Smooth muscle cell (in vitro differentiated cells): ENCODE measurements around the gene MAML2. TPM values are rescaled to one million over a fixed set of nuclear protein-coding genes. Genes with fewer than 3 reads are reported as not detected.
A peak's percentile ranks its signal among the peaks of the same experiment; 100 is the strongest.

Experiments used
- DNase-seq: peaks from one replicate; lab custom pipeline; 2025; ENCODE audit not compliant: unreplicated experiment; lab: John Stamatoyannopoulos, UW
- H2AFZ ChIP-seq: fragments of 200-600 bp; sonication (generic); 2 replicates; pipeline ENCODE4 v1.6.0; 2016; ENCODE audit warnings: antibody characterized with exemption, low read depth, mild to moderate bottlenecking
- H3F3A ChIP-seq: fragments of 200-600 bp; sonication (generic); 2 replicates; pipeline ENCODE4 v1.6.0; 2017; ENCODE audit warnings: antibody characterized with exemption, low read depth
- H3K27ac ChIP-seq: fragments of 200-600 bp; sonication (generic); 2 replicates; pipeline ENCODE4 v1.5.1; 2016; ENCODE audit warnings: low read depth, mild to moderate bottlenecking
- H3K27me3 ChIP-seq: fragments of 200-600 bp; sonication (generic); 2 replicates; pipeline ENCODE4 v1.6.1; 2016; ENCODE audit warnings: low read depth, mild to moderate bottlenecking
- H3K36me3 ChIP-seq: fragments of 200-600 bp; sonication (generic); 2 replicates; pipeline ENCODE4 v1.5.1; 2016; ENCODE audit warnings: low read depth
- H3K4me1 ChIP-seq: fragments of 200-600 bp; sonication (generic); 2 replicates; pipeline ENCODE4 v1.5.1; 2016; ENCODE audit warnings: low read depth
- H3K4me2 ChIP-seq: fragments of 200-600 bp; sonication (generic); 2 replicates; pipeline ENCODE4 v1.6.0; 2016; ENCODE audit warnings: mild to moderate bottlenecking
- H3K4me3 ChIP-seq: fragments of 200-600 bp; sonication (generic); 2 replicates; pipeline ENCODE4 v1.5.1; 2016; ENCODE audit warnings: mild to moderate bottlenecking
- H3K79me2 ChIP-seq: fragments of 200-600 bp; sonication (generic); 2 replicates; pipeline ENCODE4 v1.6.0; 2016; ENCODE audit warnings: low read depth, mild to moderate bottlenecking
- H3K9ac ChIP-seq: fragments of 200-600 bp; sonication (generic); 2 replicates; pipeline ENCODE4 v1.6.0; 2016; ENCODE audit warnings: low read depth
- H3K9me3 ChIP-seq: fragments of 200-600 bp; sonication (generic); replicated peaks from 2 replicates; pipeline ENCODE4 v1.5.1; 2016; ENCODE audit warnings: low read depth
- H4K20me1 ChIP-seq: fragments of 200-600 bp; sonication (generic); 2 replicates; pipeline ENCODE4 v1.6.0; 2016; ENCODE audit warnings: low read depth
- WGBS: methylation state at CpG from one replicate; pipeline ENCODE4 v1.1.7; 2016; ENCODE audit warnings: low lambda C conversion rate; 5-methylcytosine and 5-hydroxymethylcytosine counted together
- polyA plus RNA-seq: library from polyadenylated mRNA; unstranded; fragments of >200 nt; fragmentation: Nextera tagmentation; extraction: Ambion mirVana; gene quantifications from 2 replicates; pipeline ENCODE4 v1.2.1, GENCODE V29; 2016
- total RNA-seq: library from RNA; depleted of rRNA; stranded (reverse); fragments of >200 nt; gene quantifications from 2 replicates; pipeline ENCODE4 v1.2.3, GENCODE V29; 2014
- TF ChIP-seq, protein P1 (sequence below): fragments of 200-600 bp; sonication (generic); IDR thresholded peaks from 2 replicates; pipeline ENCODE4 v1.5.1; 2017; ENCODE audit warnings: borderline replicate concordance, mild to moderate bottlenecking, antibody characterized with exemption; ENCODE audit not compliant: insufficient read depth, poor library complexity, severe bottlenecking

The MAML2 gene
- total and polyA plus RNA-seq, 2 experiments from 2014 or later, result 8.7 to 52.4 TPM

DNA sequence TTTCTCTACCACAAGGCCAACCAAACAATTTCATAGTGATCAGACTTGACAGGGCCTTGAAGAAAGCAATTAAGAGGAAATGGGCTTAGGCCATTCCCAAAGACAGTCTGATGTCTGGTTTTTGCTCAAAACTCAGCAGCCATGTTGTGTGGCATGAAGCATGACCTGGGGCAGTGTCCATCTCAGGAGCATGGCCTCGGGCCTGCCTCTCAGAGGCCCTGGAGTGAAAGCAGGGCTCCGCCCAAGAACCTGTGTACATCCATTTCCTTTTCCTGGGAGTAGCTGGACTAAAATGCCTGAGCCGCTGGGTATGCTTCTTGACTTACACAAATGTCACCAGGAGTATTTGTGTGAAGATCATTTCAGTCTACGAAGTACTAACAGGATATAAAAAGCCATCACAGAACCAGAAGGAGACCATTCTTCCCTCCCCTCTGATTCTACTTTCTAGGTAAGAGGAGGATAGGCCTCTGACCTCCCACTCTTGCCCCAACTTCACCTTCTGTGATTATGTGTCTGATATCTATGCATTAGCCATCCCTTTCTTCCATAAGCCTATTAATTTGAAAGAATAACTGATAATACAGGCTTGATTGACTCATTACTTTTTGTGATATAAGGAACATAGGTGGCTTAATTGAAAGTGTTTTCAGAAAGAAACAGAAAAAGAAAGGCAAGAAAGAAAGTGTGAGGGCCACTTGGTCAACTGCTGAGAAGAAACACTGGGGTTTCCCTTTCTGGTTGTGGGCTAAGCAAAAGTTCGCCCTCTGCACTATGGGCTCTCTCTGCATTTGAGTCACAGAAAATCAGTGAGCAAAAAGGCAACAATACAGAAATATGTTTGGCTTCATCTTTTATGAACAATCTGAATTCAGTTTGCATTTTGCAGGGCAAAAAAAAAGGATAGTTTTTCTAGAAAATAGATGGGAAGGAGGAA is 230.5 kb downstream of the MAML2 start:
- H3K27me3 ChIP-seq, result no peaks in the 10 kb centered on the region
- H3K79me2 ChIP-seq, result peaks cover 38% of the 10 kb centered on the region
- H3K9me3 ChIP-seq, result no peaks in the 10 kb centered on the region
- H3K4me1 ChIP-seq, result peaks cover 8% of the 10 kb centered on the region
- no peak overlapping the region for H2AFZ ChIP-seq
- no peak overlapping the region for H3K4me2 ChIP-seq
- peak overlapping the region; percentile 53 for H3K27ac ChIP-seq
- DNase-seq, result no peak
- 89% methylated on average over 5 of the region's 5 CpGs for WGBS
- TF ChIP-seq, protein P1, sequence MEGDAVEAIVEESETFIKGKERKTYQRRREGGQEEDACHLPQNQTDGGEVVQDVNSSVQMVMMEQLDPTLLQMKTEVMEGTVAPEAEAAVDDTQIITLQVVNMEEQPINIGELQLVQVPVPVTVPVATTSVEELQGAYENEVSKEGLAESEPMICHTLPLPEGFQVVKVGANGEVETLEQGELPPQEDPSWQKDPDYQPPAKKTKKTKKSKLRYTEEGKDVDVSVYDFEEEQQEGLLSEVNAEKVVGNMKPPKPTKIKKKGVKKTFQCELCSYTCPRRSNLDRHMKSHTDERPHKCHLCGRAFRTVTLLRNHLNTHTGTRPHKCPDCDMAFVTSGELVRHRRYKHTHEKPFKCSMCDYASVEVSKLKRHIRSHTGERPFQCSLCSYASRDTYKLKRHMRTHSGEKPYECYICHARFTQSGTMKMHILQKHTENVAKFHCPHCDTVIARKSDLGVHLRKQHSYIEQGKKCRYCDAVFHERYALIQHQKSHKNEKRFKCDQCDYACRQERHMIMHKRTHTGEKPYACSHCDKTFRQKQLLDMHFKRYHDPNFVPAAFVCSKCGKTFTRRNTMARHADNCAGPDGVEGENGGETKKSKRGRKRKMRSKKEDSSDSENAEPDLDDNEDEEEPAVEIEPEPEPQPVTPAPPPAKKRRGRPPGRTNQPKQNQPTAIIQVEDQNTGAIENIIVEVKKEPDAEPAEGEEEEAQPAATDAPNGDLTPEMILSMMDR, result no peak
- no peak overlapping the region for H3K4me3 ChIP-seq
- no peaks in the 10 kb centered on the region for H3F3A ChIP-seq
- no peaks in the 10 kb centered on the region for H3K36me3 ChIP-seq
- no peaks in the 10 kb centered on the region for H4K20me1 ChIP-seq
- H3K9ac ChIP-seq, result no peak overlapping the region

- H3K79me2 ChIP-seq, result peaks cover 33% of the 10 kb centered on the region
Observed at GRCh38 chr11:96111308-96111707, 231.7 kb downstream of the MAML2 start.

GRCh38 chr11:96110302-96110701 is 232.7 kb downstream of the MAML2 start:
- TF ChIP-seq, protein P1, result no peak
- H3K9me3 ChIP-seq, result no peaks in the 10 kb centered on the region

More at GRCh38 chr11:96111308-96111707, 231.7 kb downstream of the MAML2 start:
- no peak overlapping the region for H2AFZ ChIP-seq
- H3K27ac ChIP-seq, result peak overlapping the region; percentile 53
- H3F3A ChIP-seq, result no peaks in the 10 kb centered on the region
- no peaks in the 10 kb centered on the region for H3K27me3 ChIP-seq
- no peak overlapping the region for H3K4me2 ChIP-seq
- 82% methylated on average over 5 of the region's 5 CpGs for WGBS
- H3K9ac ChIP-seq, result no peak overlapping the region
- no peak overlapping the region for H3K4me3 ChIP-seq
- H3K36me3 ChIP-seq, result no peaks in the 10 kb centered on the region
- H4K20me1 ChIP-seq, result no peaks in the 10 kb centered on the region
- no peaks in the 10 kb centered on the region for H3K9me3 ChIP-seq
- DNase-seq, result no peak
- TF ChIP-seq, protein P1, result no peak
- peaks cover 14% of the 10 kb centered on the region for H3K4me1 ChIP-seq

More at GRCh38 chr11:96110302-96110701, 232.7 kb downstream of the MAML2 start:
- Histone ChIP-seq H3K4me3 (no peak overlapping the region), H3K4me1 (peaks cover 22% of the 10 kb centered on the region), H3K27me3 (no peaks in the 10 kb centered on the region), H3K27ac (peak overlapping the region; percentile 36), H3F3A (peaks cover under 1% of the 10 kb centered on the region), H3K36me3 (no peaks in the 10 kb centered on the region), H2AFZ (no peak overlapping the region), H3K9ac (no peak overlapping the region), H3K79me2 (peaks cover 35% of the 10 kb centered on the region), H4K20me1 (no peaks in the 10 kb centered on the region), H3K4me2 (no peak overlapping the region)
- 81% methylated on average over 4 of the region's 4 CpGs for WGBS
- DNase-seq, result no peak
